Measurements from ENCODE around the gene NOL3.

GRCh38 chr16:67190448-67191399 is 20.4 kb downstream of the NOL3 start:
- no peak for TF ChIP-seq CTCF (IDR thresholded peaks at IDR 0.05)
- no peak for TF ChIP-seq POLR2AphosphoS5 (IDR thresholded peaks at IDR 0.05)
- TF ChIP-seq POLR2A (IDR thresholded peaks at IDR 0.05), result no peak
- TF ChIP-seq EP300 (IDR thresholded peaks at IDR 0.05), result no peak
